Pancreas (tissue), 10 donors: ENCODE measurements around the gene ZNF573. TPM values are rescaled to one million over a fixed set of nuclear protein-coding genes. Genes with fewer than 3 reads are reported as not detected.

Experiments used
- ATAC-seq, 4 donors: fragments of 200-7000 bp; cut with Tn5 transposase; one replicate each; pipeline versions ENCODE4 v1.8.0 to v1.9.1; 2020; ENCODE audit warnings: mild to moderate bottlenecking in 4 of 4, moderate library complexity in 4 of 4
- DNase-seq, 6 donors: peaks; one replicate each; pipeline ENCODE4 v3.0.0-alpha.2; 2020
- FAIRE-seq: peaks from 2 replicates; lab custom pipeline; 2012; peaks lifted over from hg19 to GRCh38; lab: Jason Lieb, UNC
- H3K27ac ChIP-seq, 4 donors: fragments of 200-600 bp; sonication (generic); 1 replicate in 3 of 4; 2 replicates in 1 of 4; pipeline versions ENCODE4 v1.5.0 to v1.8.0; 2020
- H3K27me3 ChIP-seq, 4 donors: fragments of 200-600 bp; one replicate each; pipeline ENCODE4 v1.8.0; 2021
- H3K36me3 ChIP-seq, 3 donors: fragments of 200-600 bp; sonication (generic) in 1 of 3; one replicate each; pipeline versions ENCODE4 v1.5.0 to v1.8.0; 2020 to 2021
- H3K4me1 ChIP-seq, 3 donors: fragments of 200-600 bp; one replicate each; pipeline ENCODE4 v1.8.0; 2021
- H3K4me3 ChIP-seq, 4 donors: fragments of 200-600 bp; sonication (generic) in 2 of 4; one replicate each; pipeline versions ENCODE4 v1.5.0 to v1.8.0; 2020 to 2021
- H3K9me3 ChIP-seq, 4 donors: fragments of 200-600 bp; one replicate each; pipeline ENCODE4 v1.8.0; 2021
- CTCF ChIP-seq, 4 donors: fragments of 200-600 bp; sonication (generic) in 3 of 4; IDR thresholded peaks; one replicate each; pipeline versions ENCODE4 v1.5.0 to v1.8.0; 2021; ENCODE audit warnings: antibody characterized with exemption in 4 of 4
- WGBS, 2 donors: extraction: QIAGEN DNeasy Blood & Tissue Kit; methylation state at CpG; one replicate each; pipeline ENCODE4 v1.1.7; 2013; 5-methylcytosine and 5-hydroxymethylcytosine counted together
- intact Hi-C, 3 donors: fragments of 100-400 bp; cut with DNase I; formaldehyde crosslinking; loops; one replicate each; pipeline versions ENCODE4 v1.11.1 to v1.14.2; 2022
- polyA plus RNA-seq, 2 donors: library from polyadenylated mRNA; stranded (reverse); fragments of 200-250 nt; gene quantifications; one replicate each; pipeline ENCODE4 v1.2.3, GENCODE V29; 2013
- total RNA-seq, 6 donors: library from RNA; stranded (reverse); fragmentation: NEBNext Ultra II Directional in 4 of 6; extraction: Animal tissue kit (Norgen Biotek cat#: 25700) in 4 of 6; gene quantifications; one replicate each; pipeline versions ENCODE4 v1.2.1 to v1.2.4, GENCODE V29; 2021 to 2023
- donor health status: healthy with polysubstance abuse.
- donor health status: DM: no; HTN: no; CAD: no; lungs with moderate emphysema.
- donor health status: DM: no; HTN: no; CAD: no.
- donor health status: control.
- donor health status: control.
- donor health status: Bipolar disorder and iron deficiency.
- donor health status: DM: yes; HTN: yes; CAD: no.
- donor health status: DM: no; HTN: no; CAD: no.
- donor health status: DM: no; HTN: no; CAD: no.
- donor health status: DM: yes; HTN: yes; CAD: no.

The ZNF573 gene
- total and polyA plus RNA-seq, 8 donors: 1.1 to 10.2 (median 4.8) TPM

- H3K27me3 ChIP-seq: no peaks in the 10 kb centered on the region
- peaks cover 0 to 8% (median 0%) of the 10 kb centered on the region in 3 donors for H3K4me1 ChIP-seq
- no peaks in the 10 kb centered on the region for H3K9me3 ChIP-seq
- TF ChIP-seq CTCF (IDR thresholded peaks at IDR 0.05): no peak
- ATAC-seq (no peak), FAIRE-seq (no peak), DNase-seq (no peak)
- H3K27ac ChIP-seq: no peak overlapping the region
- intact Hi-C loops: no loop called here
- no peaks in the 10 kb centered on the region for H3K36me3 ChIP-seq
- no peak overlapping the region for H3K4me3 ChIP-seq
- 91 to 97% methylated on average over 2 of the region's 2 CpGs for WGBS, 2 donors
These were observed 63.2 kb downstream of the ZNF573 start for GRCh38 chr19:37716140-37716539.

GRCh38 chr19:37706052-37706605 is 73.3 kb downstream of the ZNF573 start:
- 95 to 98% methylated on average over 7 of the region's 7 CpGs for WGBS, 2 donors
- Histone ChIP-seq H3K9me3 (no peaks in the 10 kb centered on the region), H3K27me3 (no peaks in the 10 kb centered on the region), H3K36me3 (peaks cover 0 to 15% (median 13%) of the 10 kb centered on the region in 3 donors), H3K4me1 (no peaks in the 10 kb centered on the region), H3K27ac (no peak overlapping the region), H3K4me3 (no peak overlapping the region)
- DNase-seq (no peak), ATAC-seq (no peak), FAIRE-seq (no peak)
- TF ChIP-seq CTCF (IDR thresholded peaks at IDR 0.05): no peak
- intact Hi-C loops: no loop called here

GRCh38 chr19:37699057-37699456 is 80.3 kb downstream of the ZNF573 start:
- TF ChIP-seq CTCF (IDR thresholded peaks at IDR 0.05): no peak
- FAIRE-seq (no peak), DNase-seq (no peak), ATAC-seq (no peak)
- no peak overlapping the region for H3K27ac ChIP-seq
- peaks cover 0 to 18% (median 0%) of the 10 kb centered on the region in 3 donors for H3K36me3 ChIP-seq
- H3K9me3 ChIP-seq: no peaks in the 10 kb centered on the region
- no peak overlapping the region for H3K4me3 ChIP-seq
- WGBS, 2 donors: 92 to 93% methylated on average over 5 of the region's 5 CpGs
- intact Hi-C loops: no loop called here
- no peaks in the 10 kb centered on the region for H3K27me3 ChIP-seq
- no peaks in the 10 kb centered on the region for H3K4me1 ChIP-seq

GRCh38 chr19:37698216-37698615 is 81.2 kb downstream of the ZNF573 start:
- 97% methylated on average over 6 of the region's 6 CpGs for WGBS, 2 donors
- Histone ChIP-seq H3K27me3 (no peaks in the 10 kb centered on the region), H3K4me3 (no peak overlapping the region), H3K9me3 (no peaks in the 10 kb centered on the region), H3K36me3 (peaks cover 0 to 18% (median 0%) of the 10 kb centered on the region in 3 donors), H3K4me1 (no peaks in the 10 kb centered on the region), H3K27ac (no peak overlapping the region)
- no peak for FAIRE-seq
- TF ChIP-seq CTCF (IDR thresholded peaks at IDR 0.05): no peak
- no peak for DNase-seq
- ATAC-seq: no peak
- intact Hi-C loops: no loop called here

- Histone ChIP-seq H3K4me3 (no peak overlapping the region), H3K36me3 (peaks cover 0 to 18% (median 0%) of the 10 kb centered on the region in 3 donors), H3K9me3 (no peaks in the 10 kb centered on the region), H3K27me3 (no peaks in the 10 kb centered on the region), H3K4me1 (no peaks in the 10 kb centered on the region), H3K27ac (no peak overlapping the region)
- no peak for TF ChIP-seq CTCF (IDR thresholded peaks at IDR 0.05)
- intact Hi-C loops: no loop called here
- FAIRE-seq (no peak), DNase-seq (no peak), ATAC-seq (no peak)
- 76 to 77% methylated on average over 3 of the region's 3 CpGs for WGBS, 2 donors
These were observed 84.1 kb downstream of the ZNF573 start for GRCh38 chr19:37695144-37695899.
